HepG2 (cell line): ENCODE data around the gene GNA14. TPM values are rescaled to one million over a fixed set of nuclear protein-coding genes. Genes with fewer than 3 reads are reported as not detected.

Experiments
- ATAC-seq: fragments of 200-7000 bp; cut with Tn5 transposase; 3 replicates; pipeline ENCODE4 v1.9.1; 2020; ENCODE audit warnings: mild to moderate bottlenecking, moderate library complexity
- BruUV-seq: library from RNA; stranded (reverse); fragments of 400-500 nt; replicated peaks from 2 replicates; lab custom pipeline; 2021; lab: Mats Ljungman, UMichigan
- CTCF ChIA-PET: fragments of 300-600 bp; formaldehyde crosslinking; extraction: SDS; loops from one replicate; lab custom pipeline; 2021; ENCODE audit warnings: low total read pairs, inconsistent platforms, low intra/inter-chr PET ratio; lab: Yijun Ruan, JAX
- POLR2A ChIA-PET: fragments of 350-600 bp; sonication (Branson Sonifier 250); formaldehyde crosslinking; loops from one replicate; lab custom pipeline; 2020; ENCODE audit warnings: antibody characterized with exemption, inconsistent platforms; lab: Yijun Ruan, JAX
- DNase-seq: peaks from one replicate; pipeline ENCODE4 v3.0.0-alpha.2; 2015; ENCODE audit warnings: low spot score
- FAIRE-seq: peaks from 3 replicates; lab custom pipeline; 2011; peaks lifted over from hg19 to GRCh38; lab: Jason Lieb, UNC
- H2AFZ ChIP-seq: one replicate; pipeline ENCODE4 v1.6.1; 2011; ENCODE audit warnings: low read length, inconsistent platforms
- H3K27ac ChIP-seq: fragments of 300-600 bp; 3 replicates; pipeline ENCODE4 v1.8.0; 2011; ENCODE audit warnings: mixed run types, mild to moderate bottlenecking, mixed read lengths, low read length, inconsistent platforms; ENCODE audit not compliant: insufficient read depth; ENCODE audit errors: extremely low read length
- H3K27me3 ChIP-seq, 2 experiments: fragments of 200-600 bp in 1 of 2; 2 replicates in 1 of 2; 3 replicates in 1 of 2; pipeline versions ENCODE4 v1.6.0 to v1.8.0; 2011; ENCODE audit warnings: low read length in 2 of 2, mild to moderate bottlenecking in 2 of 2, moderate library complexity in 2 of 2, inconsistent platforms in 1 of 2; ENCODE audit not compliant: insufficient read depth in 2 of 2, control insufficient read depth in 1 of 2
- H3K36me3 ChIP-seq, 2 experiments: fragments of 200-600 bp in 1 of 2; replicated peaks in 1 of 2; 2 replicates in 1 of 2; 3 replicates in 1 of 2; pipeline versions ENCODE4 v1.5.1 to v1.8.0; 2011; ENCODE audit warnings: low read length in 2 of 2, inconsistent platforms in 1 of 2; ENCODE audit not compliant: insufficient read depth in 2 of 2, control insufficient read depth in 1 of 2
- H3K4me1 ChIP-seq: 2 replicates; pipeline ENCODE4 v1.5.1; 2012; ENCODE audit warnings: low read length, inconsistent platforms; ENCODE audit not compliant: insufficient read depth
- H3K4me2 ChIP-seq: 2 replicates; pipeline ENCODE4 v1.6.0; 2011; ENCODE audit warnings: low read depth, low read length, inconsistent platforms
- H3K4me3 ChIP-seq, 3 experiments: fragments of 200-600 bp in 1 of 3; sonication (generic), shearing (Covaris generic) in 1 of 3; replicated peaks in 1 of 3; 2 replicates each; pipeline ENCODE4 v1.5.1; 2011 to 2016; ENCODE audit warnings: low read length in 3 of 3, inconsistent platforms in 2 of 3, low read depth in 2 of 3, mild to moderate bottlenecking in 2 of 3, control low read depth in 1 of 3, mixed read lengths in 1 of 3; ENCODE audit not compliant: insufficient read depth in 1 of 3
- H3K79me2 ChIP-seq: one replicate; pipeline ENCODE4 v1.6.1; 2011; ENCODE audit warnings: low read length, inconsistent platforms; ENCODE audit not compliant: insufficient read depth
- H3K9ac ChIP-seq: 2 replicates; pipeline ENCODE4 v1.6.0; 2011; ENCODE audit warnings: mild to moderate bottlenecking, low read depth, low read length, inconsistent platforms; ENCODE audit not compliant: insufficient read depth
- H3K9me3 ChIP-seq: 2 replicates; pipeline ENCODE4 v1.5.1; 2012; ENCODE audit warnings: mild to moderate bottlenecking, low read length
- H4K20me1 ChIP-seq: 2 replicates; pipeline ENCODE4 v1.6.0; 2011; ENCODE audit warnings: inconsistent platforms, mild to moderate bottlenecking, low read length, moderate library complexity; ENCODE audit not compliant: insufficient read depth
- ARNT ChIP-seq: fragments of 450-650 bp; IDR thresholded peaks from 2 replicates; pipeline ENCODE4 v1.6.1; 2017
- CEBPG ChIP-seq: IDR thresholded peaks from 2 replicates; pipeline ENCODE4 v1.6.1; 2016
- GATAD2A ChIP-seq: IDR thresholded peaks from 2 replicates; pipeline ENCODE4 v1.6.1; 2016
- GFI1 ChIP-seq: sonication (generic); formaldehyde crosslinking; IDR thresholded peaks from 2 replicates; pipeline ENCODE4 v1.5.0; 2020; ENCODE audit warnings: missing genetic modification reagents, mild to moderate bottlenecking, borderline replicate concordance
- NCOA2 ChIP-seq: sonication (generic); formaldehyde crosslinking; IDR thresholded peaks from 2 replicates; pipeline ENCODE4 v1.8.0; 2022; ENCODE audit warnings: inconsistent platforms
- PCBP2 ChIP-seq: fragments of 200-400 bp; formaldehyde crosslinking; optimal IDR thresholded peaks from 2 replicates; pipeline ENCODE3; 2018; ENCODE audit warnings: low read length, low read depth; ENCODE audit not compliant: poor library complexity, severe bottlenecking
- RXRB ChIP-seq: IDR thresholded peaks from 2 replicates; pipeline ENCODE4 v1.6.1; 2016; ENCODE audit warnings: borderline replicate concordance, missing genetic modification reagents, missing compliant biosample characterization
- TARDBP ChIP-seq: sonication (generic); formaldehyde crosslinking; IDR thresholded peaks from 2 replicates; pipeline ENCODE4 v1.8.0; 2022; ENCODE audit warnings: mild to moderate bottlenecking, missing genetic modification reagents
- TCF12 ChIP-seq, 2 experiments: fragments of 450-650 bp in 1 of 2; sonication (generic) in 1 of 2; formaldehyde crosslinking in 1 of 2; IDR thresholded peaks; 2 replicates each; pipeline versions ENCODE4 v1.6.1 to v1.8.0; 2017 to 2022; ENCODE audit warnings: antibody characterized with exemption in 1 of 2, mild to moderate bottlenecking in 1 of 2, missing genetic modification reagents in 1 of 2, moderate library complexity in 1 of 2
- ZBTB7B ChIP-seq: sonication (generic); formaldehyde crosslinking; IDR thresholded peaks from 2 replicates; pipeline ENCODE4 v1.4.0; 2020; ENCODE audit warnings: missing genetic modification reagents
- ZFP90 ChIP-seq: sonication (generic); formaldehyde crosslinking; IDR thresholded peaks from 2 replicates; pipeline ENCODE4 v1.8.0; 2022; ENCODE audit warnings: missing genetic modification reagents, mild to moderate bottlenecking, inconsistent platforms, borderline replicate concordance
- ZNF33A ChIP-seq: sonication (generic); formaldehyde crosslinking; IDR thresholded peaks from 2 replicates; pipeline ENCODE4 v1.5.1; 2020; ENCODE audit warnings: missing genetic modification reagents, mild to moderate bottlenecking, moderate library complexity, borderline replicate concordance
- ZNF772 ChIP-seq: sonication (generic); formaldehyde crosslinking; IDR thresholded peaks from 2 replicates; pipeline ENCODE4 v1.5.0; 2020; ENCODE audit warnings: mild to moderate bottlenecking, missing genetic modification reagents
- ZNF775 ChIP-seq: sonication (generic); formaldehyde crosslinking; IDR thresholded peaks from 2 replicates; pipeline ENCODE4 v1.4.0; 2020; ENCODE audit warnings: missing genetic modification reagents, mild to moderate bottlenecking, moderate library complexity, borderline replicate concordance
- ZNF883 ChIP-seq: sonication (generic); formaldehyde crosslinking; IDR thresholded peaks from 2 replicates; pipeline ENCODE4 v1.5.1; 2020; ENCODE audit warnings: mild to moderate bottlenecking, missing genetic modification reagents; ENCODE audit errors: not compliant biosample characterization
- in situ Hi-C: cut with HindIII; loops from 2 replicates; pipeline ENCODE4 v1.10.0; 2017; ENCODE audit warnings: low pct_unique_long_range_greater_than_20kb; ENCODE audit not compliant: extremely low pct_ligation_motif_present
- intact Hi-C: fragments of 100-400 bp; cut with micrococcal nuclease; formaldehyde crosslinking; loops from one replicate; pipeline ENCODE4 v1.10.0; 2022; ENCODE audit not compliant: unreplicated experiment
- polyA plus RNA-seq, 8 experiments: library from polyadenylated mRNA; depleted of rRNA in 3 of 8; stranded (reverse) in 7 of 8; unstranded in 1 of 8; fragments of >200 nt; fragmentation: Illumina TruSeq in 4 of 8; extraction: Trizol in 4 of 8; gene quantifications; 2 replicates each; pipeline versions ENCODE4 v1.2.1 to v1.2.3, GENCODE V29; 2011 to 2016; ENCODE audit warnings: low read depth in 4 of 8, missing spikeins in 1 of 8, mixed read lengths in 1 of 8; ENCODE audit not compliant: insufficient read depth in 1 of 8
- total RNA-seq, 5 experiments: library from RNA; depleted of rRNA; stranded (reverse); fragments of >200 nt; fragmentation: Illumina TruSeq; extraction: Trizol; gene quantifications; 2 replicates each; pipeline ENCODE4 v1.2.3, GENCODE V29; 2016; ENCODE audit warnings: low read depth in 1 of 5
- TF ChIP-seq, protein P1 (sequence below): sonication (generic); formaldehyde crosslinking; conservative IDR thresholded peaks from 2 replicates; pipeline ENCODE4 v1.4.0; 2020; ENCODE audit warnings: mild to moderate bottlenecking, missing genetic modification reagents, moderate library complexity
- TF ChIP-seq, protein P2 (sequence below): conservative IDR thresholded peaks from 2 replicates; pipeline ENCODE4 v1.6.1; 2018; ENCODE audit warnings: missing genetic modification reagents
- TF ChIP-seq, protein P3 (sequence below): sonication (generic); formaldehyde crosslinking; IDR thresholded peaks from 2 replicates; pipeline ENCODE4 v1.9.0; 2022; ENCODE audit warnings: low read depth, missing genetic modification reagents
- TF ChIP-seq, protein P4 (sequence below): sonication (generic); formaldehyde crosslinking; IDR thresholded peaks from 2 replicates; pipeline ENCODE4 v1.4.0; 2020; ENCODE audit warnings: missing genetic modification reagents

GNA14 gene
- total and polyA plus RNA-seq, 2 of the 13 experiments (the other 11 are each of a cell fraction or from before 2014, with no cell fraction given) = not detected

DNA sequence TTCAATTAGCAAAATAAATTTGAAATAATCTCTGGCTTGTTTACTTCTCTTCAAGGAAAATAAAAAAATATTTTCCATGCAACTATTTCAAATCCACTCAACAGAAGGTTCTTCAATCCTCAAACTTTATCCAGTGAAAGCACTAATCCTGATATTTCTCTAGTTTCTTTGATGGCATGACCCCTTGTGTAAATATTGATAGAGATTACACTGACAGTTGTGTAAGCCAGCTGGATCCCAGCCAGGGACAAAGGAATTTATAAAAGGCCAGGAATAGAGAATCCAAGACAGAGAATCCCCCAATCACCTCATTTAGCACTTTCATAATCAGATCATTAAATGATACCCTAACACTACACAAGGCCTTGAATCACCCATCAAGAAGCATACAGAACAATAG lies 135.2 kb downstream of the GNA14 start:
- Histone ChIP-seq H3K4me1 (peaks cover 33% of the 10 kb centered on the region), H3K79me2 (no peaks in the 10 kb centered on the region), H3K9ac (no peak overlapping the region), H3K4me3 (no peak overlapping the region), H3K27ac (no peak overlapping the region), H3K36me3 (no peaks in the 10 kb centered on the region), H3K27me3 (peaks cover 0 to 13% of the 10 kb centered on the region in 2 experiments; a peak in 4 of 5 replicates), H2AFZ (no peak overlapping the region), H3K4me2 (peak overlapping the region; percentile 13; the same call in 1 of the 2 replicates), H3K9me3 (no peaks in the 10 kb centered on the region), H4K20me1 (no peaks in the 10 kb centered on the region)
- ATAC-seq (peak; percentile 86), DNase-seq (peak; percentile 87), FAIRE-seq (peak; percentile 39)
- in situ Hi-C loops (no loop called here), intact Hi-C loops (loop anchor here (2.0 kb wide), 1 partner anchor 22 kb away; no protein-coding TSS in a partner anchor)
- POLR2A ChIA-PET = no interaction called here
- BruUV-seq = no TSS peak
- CTCF ChIA-PET = no interaction called here
- TF ChIP-seq ZNF772 (CRISPR knock-in tag) = no peak
- peak; percentile 93 for TF ChIP-seq GATAD2A (CRISPR knock-in tag)
- TF ChIP-seq, protein P1, sequence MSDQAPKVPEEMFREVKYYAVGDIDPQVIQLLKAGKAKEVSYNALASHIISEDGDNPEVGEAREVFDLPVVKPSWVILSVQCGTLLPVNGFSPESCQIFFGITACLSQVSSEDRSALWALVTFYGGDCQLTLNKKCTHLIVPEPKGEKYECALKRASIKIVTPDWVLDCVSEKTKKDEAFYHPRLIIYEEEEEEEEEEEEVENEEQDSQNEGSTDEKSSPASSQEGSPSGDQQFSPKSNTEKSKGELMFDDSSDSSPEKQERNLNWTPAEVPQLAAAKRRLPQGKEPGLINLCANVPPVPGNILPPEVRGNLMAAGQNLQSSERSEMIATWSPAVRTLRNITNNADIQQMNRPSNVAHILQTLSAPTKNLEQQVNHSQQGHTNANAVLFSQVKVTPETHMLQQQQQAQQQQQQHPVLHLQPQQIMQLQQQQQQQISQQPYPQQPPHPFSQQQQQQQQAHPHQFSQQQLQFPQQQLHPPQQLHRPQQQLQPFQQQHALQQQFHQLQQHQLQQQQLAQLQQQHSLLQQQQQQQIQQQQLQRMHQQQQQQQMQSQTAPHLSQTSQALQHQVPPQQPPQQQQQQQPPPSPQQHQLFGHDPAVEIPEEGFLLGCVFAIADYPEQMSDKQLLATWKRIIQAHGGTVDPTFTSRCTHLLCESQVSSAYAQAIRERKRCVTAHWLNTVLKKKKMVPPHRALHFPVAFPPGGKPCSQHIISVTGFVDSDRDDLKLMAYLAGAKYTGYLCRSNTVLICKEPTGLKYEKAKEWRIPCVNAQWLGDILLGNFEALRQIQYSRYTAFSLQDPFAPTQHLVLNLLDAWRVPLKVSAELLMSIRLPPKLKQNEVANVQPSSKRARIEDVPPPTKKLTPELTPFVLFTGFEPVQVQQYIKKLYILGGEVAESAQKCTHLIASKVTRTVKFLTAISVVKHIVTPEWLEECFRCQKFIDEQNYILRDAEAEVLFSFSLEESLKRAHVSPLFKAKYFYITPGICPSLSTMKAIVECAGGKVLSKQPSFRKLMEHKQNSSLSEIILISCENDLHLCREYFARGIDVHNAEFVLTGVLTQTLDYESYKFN = peak; percentile 61
- TF ChIP-seq ZNF883 = no peak
- TF ChIP-seq ZFP90 (CRISPR knock-in tag) = no peak
- no peak for TF ChIP-seq ZNF775 (CRISPR knock-in tag)
- TF ChIP-seq CEBPG = peak; percentile 84
- TF ChIP-seq, protein P2, sequence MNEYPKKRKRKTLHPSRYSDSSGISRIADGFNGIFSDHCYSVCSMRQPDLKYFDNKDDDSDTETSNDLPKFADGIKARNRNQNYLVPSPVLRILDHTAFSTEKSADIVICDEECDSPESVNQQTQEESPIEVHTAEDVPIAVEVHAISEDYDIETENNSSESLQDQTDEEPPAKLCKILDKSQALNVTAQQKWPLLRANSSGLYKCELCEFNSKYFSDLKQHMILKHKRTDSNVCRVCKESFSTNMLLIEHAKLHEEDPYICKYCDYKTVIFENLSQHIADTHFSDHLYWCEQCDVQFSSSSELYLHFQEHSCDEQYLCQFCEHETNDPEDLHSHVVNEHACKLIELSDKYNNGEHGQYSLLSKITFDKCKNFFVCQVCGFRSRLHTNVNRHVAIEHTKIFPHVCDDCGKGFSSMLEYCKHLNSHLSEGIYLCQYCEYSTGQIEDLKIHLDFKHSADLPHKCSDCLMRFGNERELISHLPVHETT = no peak
- peak; percentile 44; the same call in 1 of the 2 replicates for TF ChIP-seq TARDBP (CRISPR knock-in tag)
- TF ChIP-seq NCOA2 (CRISPR knock-in tag) = peak; percentile 82
- no peak for TF ChIP-seq TCF12 (IDR thresholded peaks at IDR 0.05)
- TF ChIP-seq TCF12 (CRISPR knock-in tag; IDR thresholded peaks at IDR 0.05) = no peak
- TF ChIP-seq GFI1 (CRISPR knock-in tag) = peak; percentile 60; the same call in 1 of the 2 replicates
- TF ChIP-seq RXRB = peak; percentile 84
- TF ChIP-seq ZBTB7B (CRISPR knock-in tag) = peak; percentile 49; the same call in 1 of the 2 replicates
- TF ChIP-seq, protein P3, sequence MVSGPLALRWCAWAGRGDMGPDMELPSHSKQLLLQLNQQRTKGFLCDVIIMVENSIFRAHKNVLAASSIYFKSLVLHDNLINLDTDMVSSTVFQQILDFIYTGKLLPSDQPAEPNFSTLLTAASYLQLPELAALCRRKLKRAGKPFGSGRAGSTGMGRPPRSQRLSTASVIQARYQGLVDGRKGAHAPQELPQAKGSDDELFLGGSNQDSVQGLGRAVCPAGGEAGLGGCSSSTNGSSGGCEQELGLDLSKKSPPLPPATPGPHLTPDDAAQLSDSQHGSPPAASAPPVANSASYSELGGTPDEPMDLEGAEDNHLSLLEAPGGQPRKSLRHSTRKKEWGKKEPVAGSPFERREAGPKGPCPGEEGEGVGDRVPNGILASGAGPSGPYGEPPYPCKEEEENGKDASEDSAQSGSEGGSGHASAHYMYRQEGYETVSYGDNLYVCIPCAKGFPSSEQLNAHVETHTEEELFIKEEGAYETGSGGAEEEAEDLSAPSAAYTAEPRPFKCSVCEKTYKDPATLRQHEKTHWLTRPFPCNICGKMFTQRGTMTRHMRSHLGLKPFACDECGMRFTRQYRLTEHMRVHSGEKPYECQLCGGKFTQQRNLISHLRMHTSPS = no peak
- TF ChIP-seq, protein P4, sequence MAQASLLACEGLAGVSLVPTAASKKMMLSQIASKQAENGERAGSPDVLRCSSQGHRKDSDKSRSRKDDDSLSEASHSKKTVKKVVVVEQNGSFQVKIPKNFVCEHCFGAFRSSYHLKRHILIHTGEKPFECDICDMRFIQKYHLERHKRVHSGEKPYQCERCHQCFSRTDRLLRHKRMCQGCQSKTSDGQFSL (CRISPR knock-in tag) = no peak
- TF ChIP-seq ZNF33A (CRISPR knock-in tag) = no peak
- TF ChIP-seq PCBP2 = no peak
- no peak for TF ChIP-seq ARNT
